Measurements from ENCODE around the gene ITGB7.

GRCh38 chr12:53197011-53197640 is 9.9 kb downstream of the ITGB7 start:
- TF ChIP-seq CTCF (IDR thresholded peaks at IDR 0.05) (no peak), POLR2A (IDR thresholded peaks at IDR 0.05) (no peak)

All from lower leg skin (tissue), 3 donors.